NCI-H82 (cell line): Measurements from ENCODE around the gene GALNT14.
A peak's percentile ranks its signal among the peaks of the same experiment; 100 is the strongest.
"Not testable (repeated sequence)": the region's sequence is repeated elsewhere in the genome, so short reads cannot be mapped to it uniquely, and the experiment has no call there.

Experiments used
- DNase-seq: peaks from one replicate; lab custom pipeline; 2025; lab: John Stamatoyannopoulos, UW

GALNT14 gene

DNA sequence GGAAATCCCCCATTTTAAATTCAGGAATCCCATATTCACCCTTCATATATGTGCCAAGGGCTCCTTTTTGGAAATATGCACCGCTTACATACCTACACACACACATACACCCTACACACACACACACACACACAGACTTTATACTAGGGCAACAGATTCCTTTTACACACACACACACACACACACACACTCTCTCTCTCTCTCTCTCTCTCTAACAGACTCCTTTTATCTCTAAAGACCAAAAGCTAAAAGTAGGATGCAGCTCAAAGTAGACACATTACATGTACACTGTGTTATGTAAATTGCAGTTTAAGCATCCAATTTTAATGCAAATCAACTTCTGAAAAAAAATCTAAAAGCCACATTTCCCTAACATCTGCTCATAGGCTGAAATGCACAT is 200.0 kb downstream of the GALNT14 start:
- no peak for DNase-seq

DNA sequence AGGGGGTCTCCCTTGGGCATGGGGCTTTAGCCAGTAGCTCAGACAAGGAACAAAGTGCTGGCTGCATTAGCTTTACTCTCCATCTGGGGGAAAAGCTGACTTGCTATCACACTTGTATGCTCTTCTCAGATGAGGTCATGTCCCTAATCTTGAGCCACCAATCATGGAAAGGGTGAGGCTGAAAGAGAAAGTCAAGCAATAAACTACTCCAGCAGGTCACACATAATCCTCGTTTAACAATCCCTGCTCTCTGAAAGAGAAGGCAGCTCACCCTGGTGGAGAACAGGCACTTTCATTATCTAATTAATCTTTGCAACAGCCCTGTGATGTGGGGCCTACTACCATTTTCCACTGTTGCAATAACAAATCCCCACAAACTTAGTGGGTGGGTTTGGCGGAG is 201.3 kb downstream of the GALNT14 start:
- DNase-seq, result peak; percentile 68

- no peak for DNase-seq
These were observed 202.4 kb downstream of the GALNT14 start for GRCh38 chr2:30935795-30936194.

DNA sequence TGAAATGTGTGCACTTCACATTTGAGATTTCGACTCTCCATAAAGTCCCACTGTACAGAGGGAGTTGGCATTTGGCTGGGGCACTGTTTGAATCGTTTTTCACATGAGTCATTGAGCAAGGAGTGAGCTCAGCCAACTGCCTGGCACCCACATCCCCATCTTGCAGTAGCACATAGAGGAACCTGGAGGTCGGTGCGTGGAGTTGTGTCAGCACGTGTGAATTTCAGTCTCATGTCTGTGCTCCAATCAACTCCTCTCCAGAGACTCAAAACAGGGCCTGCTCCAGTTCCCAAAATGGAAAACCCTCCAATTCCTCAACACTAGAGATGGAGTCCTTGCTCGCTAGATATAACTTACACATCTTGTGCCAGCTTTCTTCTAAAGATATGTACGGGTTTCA is 204.2 kb downstream of the GALNT14 start:
- no peak for DNase-seq

GRCh38 chr2:30933496-30933895 is 204.7 kb downstream of the GALNT14 start:
- no peak for DNase-seq

DNA sequence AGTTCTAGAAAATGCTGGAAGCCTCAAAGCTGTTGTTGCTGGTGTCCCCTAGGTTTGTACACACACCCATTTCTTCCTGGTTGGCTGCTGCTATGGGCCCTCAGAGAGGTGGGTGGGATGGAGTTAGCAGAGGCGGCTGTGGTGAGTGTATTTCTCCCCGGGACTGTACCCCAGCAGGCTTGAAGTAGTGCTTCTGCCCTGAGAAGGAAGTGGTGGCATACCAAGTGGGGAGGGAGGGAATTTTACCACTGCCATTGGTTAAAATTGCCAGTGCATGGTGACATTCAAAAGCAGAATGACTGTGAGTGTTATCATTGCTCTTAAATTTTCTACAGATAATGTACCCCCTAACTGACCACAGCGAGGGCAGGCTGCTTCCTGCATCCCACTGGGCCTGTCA is 205.4 kb downstream of the GALNT14 start:
- DNase-seq, result no peak

DNA sequence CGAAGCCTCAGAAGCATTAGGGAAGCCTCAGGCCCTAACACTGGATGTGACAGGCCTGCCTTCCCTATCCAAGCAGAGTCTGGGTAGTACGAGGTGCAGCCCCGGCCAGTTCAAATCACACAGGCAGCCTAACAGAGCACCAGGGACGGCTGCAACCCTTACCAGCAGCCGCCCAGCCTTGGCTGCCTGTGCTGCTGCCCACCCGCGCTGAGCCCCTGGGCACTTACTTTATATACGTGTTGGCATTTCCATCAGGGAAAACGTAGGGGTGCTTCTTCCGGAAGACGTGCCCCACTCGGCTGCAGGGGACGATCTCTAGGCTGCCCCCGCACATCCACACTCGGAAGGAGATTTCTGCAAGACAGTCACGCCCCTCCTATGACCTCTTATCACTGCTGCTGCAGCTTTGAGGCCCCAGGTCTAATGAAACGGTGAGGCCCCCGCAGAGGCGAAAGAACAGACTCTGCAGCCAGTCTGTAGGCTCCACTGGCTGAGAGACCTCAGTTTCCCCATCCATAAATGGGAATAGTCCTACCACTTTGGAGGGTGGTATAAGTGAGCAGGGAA is 206.3 kb downstream of the GALNT14 start:
- no peak for DNase-seq

DNA sequence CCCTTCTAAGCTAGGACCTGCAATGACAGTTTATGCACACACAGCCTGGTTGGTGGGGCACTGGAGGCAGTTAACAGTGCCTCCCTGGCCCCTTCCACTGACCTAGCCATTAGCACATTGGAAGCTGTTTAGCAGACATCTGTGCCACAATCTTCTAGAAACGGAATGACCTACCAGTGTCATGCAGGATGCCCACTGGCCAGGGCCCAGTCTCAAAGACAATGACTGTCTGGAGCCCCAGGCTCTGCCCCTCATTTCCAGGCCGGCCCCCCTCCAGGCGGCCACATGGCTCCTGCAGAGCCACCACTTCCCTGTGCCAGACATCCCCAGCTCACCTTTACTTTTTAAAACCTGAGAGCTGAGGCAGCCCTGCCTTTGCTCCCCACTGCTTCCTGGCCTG is 207.5 kb downstream of the GALNT14 start:
- no peak for DNase-seq

DNA sequence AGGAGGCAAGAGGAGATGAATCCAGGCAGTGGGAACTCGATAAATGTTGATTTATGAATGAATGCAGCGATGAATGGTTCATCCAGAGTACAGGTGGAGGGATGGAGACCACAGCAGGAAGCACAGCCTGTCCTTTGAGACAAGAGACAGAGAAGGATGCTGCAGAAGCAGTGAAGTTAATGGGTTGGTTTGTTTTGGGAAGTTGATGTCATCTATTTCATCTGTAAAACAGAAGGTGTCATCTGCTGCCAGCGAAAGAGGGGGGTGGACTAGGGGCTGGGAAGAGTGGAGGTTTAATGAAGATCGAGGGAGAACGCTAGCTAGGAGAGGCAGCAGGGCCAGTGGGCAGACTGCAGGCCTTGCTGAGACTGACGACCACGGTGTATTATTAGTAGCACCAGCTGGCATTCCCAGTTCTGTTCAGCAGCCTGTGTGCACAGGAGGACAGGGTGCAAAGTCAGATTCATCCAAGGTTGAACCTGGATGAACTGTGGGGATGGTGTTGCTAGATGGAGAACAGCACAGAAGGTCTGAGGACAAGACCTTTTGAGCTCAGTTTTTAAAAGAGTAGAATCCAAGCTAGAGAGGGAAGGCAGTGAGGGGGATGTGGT is 210.7 kb downstream of the GALNT14 start:
- DNase-seq, result no peak

GRCh38 chr2:30926606-30927005 is 211.6 kb downstream of the GALNT14 start:
- no peak for DNase-seq

DNA sequence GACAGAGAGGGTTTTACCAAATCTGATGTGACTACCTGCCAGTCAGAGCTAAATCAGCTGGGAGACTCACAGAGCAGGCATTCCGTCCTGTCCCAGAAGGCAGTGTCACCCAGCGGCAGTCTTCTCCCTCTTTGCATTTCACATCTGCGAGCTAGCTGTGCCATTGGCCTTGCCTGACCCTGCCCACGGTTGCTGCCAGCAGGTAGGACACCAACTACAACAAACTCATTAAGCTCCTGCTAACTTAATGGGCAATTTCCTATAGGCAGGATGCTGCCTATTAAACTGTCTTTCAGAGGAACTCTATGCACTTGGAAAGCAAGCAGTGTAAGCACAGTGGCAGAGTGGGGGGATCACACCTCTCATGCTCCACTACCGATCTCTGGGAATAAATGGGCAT is 214.6 kb downstream of the GALNT14 start:
- no peak for DNase-seq

DNA sequence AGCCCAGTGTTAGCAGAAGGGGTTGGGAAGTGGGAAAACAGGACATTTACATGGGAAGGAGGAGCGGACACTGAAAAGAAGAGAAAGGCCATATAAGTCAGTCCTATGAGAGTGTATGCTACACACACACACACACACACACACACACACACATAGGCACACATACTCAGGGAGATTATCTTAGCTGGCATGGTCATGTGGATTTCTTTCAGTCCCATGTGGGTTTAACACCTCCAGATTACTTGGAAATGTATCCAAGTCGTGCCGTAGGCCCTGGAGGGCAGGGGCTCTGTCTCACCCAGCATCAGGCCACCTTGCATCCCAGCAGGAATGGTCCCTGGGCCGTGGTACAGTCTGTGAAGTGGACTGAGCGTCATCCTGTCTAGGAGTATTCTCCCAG is 217.7 kb downstream of the GALNT14 start:
- DNase-seq, result no peak

- DNase-seq, result peak; percentile 36
These were observed 222.8 kb downstream of the GALNT14 start for GRCh38 chr2:30915486-30915885.

DNA sequence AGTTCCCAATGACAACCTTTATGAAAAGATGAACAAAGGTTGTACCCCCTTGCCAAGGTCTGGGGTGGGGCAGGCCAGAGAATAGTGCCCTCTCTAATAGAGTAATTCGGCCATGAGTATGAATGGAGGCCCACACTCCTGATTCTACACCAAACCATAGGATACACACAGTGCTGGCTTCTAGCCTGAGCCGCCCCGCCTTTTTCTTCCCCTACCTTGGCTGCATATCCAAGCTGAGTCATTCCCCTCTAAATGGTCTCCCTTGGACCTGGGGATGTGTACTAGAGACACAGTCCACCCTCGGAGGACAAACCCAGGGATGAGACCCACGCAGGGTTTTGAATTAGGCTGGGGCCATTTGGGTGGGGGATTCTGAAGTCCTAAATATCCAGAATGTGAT is 223.8 kb downstream of the GALNT14 start:
- DNase-seq, result no peak

DNA sequence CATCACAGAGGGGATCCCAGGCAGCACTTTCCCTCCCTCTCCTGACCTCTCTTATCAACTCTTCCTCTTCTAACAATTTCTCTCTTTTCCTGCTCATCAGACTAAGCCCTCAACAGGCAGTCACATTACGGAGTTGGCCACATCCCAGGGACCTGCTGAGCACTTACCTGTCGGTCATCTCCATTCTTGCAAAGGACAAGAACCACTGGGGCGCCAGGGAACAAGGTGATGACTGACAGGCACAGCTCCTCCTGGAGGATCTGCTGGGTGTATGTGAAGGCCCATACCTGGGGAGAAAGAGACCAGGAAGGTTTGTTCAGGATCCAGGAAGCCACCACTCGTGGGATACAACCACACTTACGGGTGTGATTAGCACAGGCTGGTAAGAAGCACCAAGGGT is 226.2 kb downstream of the GALNT14 start:
- no peak for DNase-seq

DNA sequence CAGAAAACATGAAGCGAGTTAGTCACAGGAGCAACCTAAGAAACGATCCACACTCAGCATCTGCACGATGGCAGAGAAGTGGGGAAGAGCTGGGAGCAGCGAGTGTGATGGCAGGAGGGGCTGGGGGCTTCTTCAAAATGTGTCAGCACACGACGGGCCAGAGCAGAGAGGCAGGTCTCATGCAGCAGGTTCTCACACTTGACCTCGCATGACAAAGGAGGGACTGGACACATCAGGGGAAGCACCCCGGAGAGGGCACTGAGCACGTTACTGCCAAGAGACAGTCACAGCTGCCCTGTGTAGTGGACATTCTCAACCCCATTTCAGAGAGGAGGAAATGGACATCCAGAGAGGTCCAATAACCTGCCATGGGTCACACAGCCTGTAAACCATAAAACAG is 226.9 kb downstream of the GALNT14 start:
- DNase-seq, result no peak

- DNase-seq, result no peak
These were observed 227.6 kb downstream of the GALNT14 start for GRCh38 chr2:30910686-30911085.

GRCh38 chr2:30904437-30904836 is 233.8 kb downstream of the GALNT14 start:
- not testable (repeated sequence) for DNase-seq

GRCh38 chr2:30903326-30903725 is 234.9 kb downstream of the GALNT14 start:
- no peak for DNase-seq

DNA sequence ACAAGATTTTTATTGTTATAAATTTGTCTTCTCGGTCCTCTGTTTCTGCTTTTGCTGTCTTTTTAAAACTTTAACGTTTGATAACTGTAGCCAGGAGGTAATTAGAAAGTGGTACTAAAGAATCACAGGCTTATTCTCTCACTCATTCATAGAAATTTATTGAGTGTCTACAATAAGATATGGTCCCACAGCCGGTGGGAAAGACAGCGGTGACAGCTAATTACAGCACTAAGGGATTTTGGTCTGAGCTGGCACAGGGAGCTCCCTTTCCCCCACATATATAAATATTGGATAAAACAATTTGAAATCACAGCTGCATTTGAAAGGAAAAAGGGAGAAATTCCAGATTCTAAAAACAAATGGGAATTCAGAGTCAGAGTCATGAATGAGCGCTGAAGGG is 237.9 kb downstream of the GALNT14 start:
- DNase-seq, result no peak

DNA sequence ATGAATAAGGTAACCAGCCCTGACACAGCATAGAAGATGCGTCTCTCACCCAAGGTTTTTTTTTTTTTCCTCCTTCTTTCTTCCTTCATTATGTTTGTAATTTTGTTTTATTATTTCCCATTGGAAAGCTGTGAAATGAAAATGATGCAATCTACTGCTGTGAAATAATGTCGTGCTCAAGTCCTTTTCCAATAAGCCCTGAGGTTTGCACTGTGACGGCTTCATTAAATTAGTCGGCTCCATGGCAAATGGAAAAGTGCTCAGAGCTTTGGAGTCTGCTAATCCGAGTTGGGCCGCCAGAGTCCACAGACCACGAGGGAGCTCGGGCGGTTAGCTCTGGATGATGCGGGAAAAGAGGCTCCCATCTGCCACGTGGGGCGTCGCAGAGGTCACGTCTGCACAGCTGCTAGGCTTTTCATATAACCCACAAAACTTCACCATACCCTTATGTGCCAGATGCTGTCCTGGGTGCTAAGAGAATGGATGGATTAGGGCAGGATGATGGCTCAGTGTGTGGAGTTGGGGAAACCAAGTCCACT is 238.7 kb downstream of the GALNT14 start:
- DNase-seq, result peak; percentile 59

GRCh38 chr2:30897539-30897938 is 240.7 kb downstream of the GALNT14 start:
- DNase-seq, result no peak

- no peak for DNase-seq
These were observed 243.6 kb downstream of the GALNT14 start for GRCh38 chr2:30894498-30895119.
